Ascending aorta (tissue), 2 donors: ENCODE results near the gene C4B. TPM values are rescaled to one million over a fixed set of nuclear protein-coding genes. Genes with fewer than 3 reads are reported as not detected.
"Not testable (repeated sequence)": the region's sequence is repeated elsewhere in the genome, so short reads cannot be mapped to it uniquely, and the experiment has no call there.

Experiments used
- DNase-seq, 2 donors: peaks; one replicate each; pipeline ENCODE4 v3.0.0-alpha.2; 2019; ENCODE audit warnings: low spot score in 2 of 2
- H3K27ac ChIP-seq, 2 donors: fragments of 200-600 bp; sonication (generic); one replicate each; pipeline ENCODE4 v1.5.1; 2016 to 2017; ENCODE audit warnings: mild to moderate bottlenecking in 1 of 2
- H3K27me3 ChIP-seq: fragments of 200-600 bp; sonication (generic); one replicate; pipeline ENCODE4 v1.5.1; 2017
- H3K36me3 ChIP-seq, 2 donors: fragments of 200-600 bp; sonication (generic); one replicate each; pipeline ENCODE4 v1.5.1; 2016
- H3K4me1 ChIP-seq, 2 donors: fragments of 200-600 bp; sonication (generic); one replicate each; pipeline ENCODE4 v1.5.1; 2016 to 2017; ENCODE audit warnings: mild to moderate bottlenecking in 1 of 2
- H3K4me3 ChIP-seq, 2 donors: fragments of 200-600 bp; sonication (generic); one replicate each; pipeline ENCODE4 v1.5.1; 2016 to 2017; ENCODE audit warnings: mild to moderate bottlenecking in 1 of 2
- H3K9me3 ChIP-seq, 2 donors: fragments of 200-600 bp; sonication (generic); one replicate each; pipeline ENCODE4 v1.5.1; 2016
- intact Hi-C: fragments of 100-400 bp; cut with DNase I; formaldehyde crosslinking; loops from one replicate; pipeline ENCODE4 v1.15.1; 2023
- total RNA-seq: library from RNA; depleted of rRNA; stranded (reverse); fragments of >200 nt; gene quantifications from one replicate; pipeline ENCODE4 v1.1.0, GENCODE V29; 2016
- TF ChIP-seq, protein P1 (sequence below), 3 experiments: fragments of 200-600 bp in 2 of 3; fragments of 450-650 bp in 1 of 3; sonication (generic) in 2 of 3; IDR thresholded peaks; one replicate each; pipeline ENCODE4 v1.5.1; 2016 to 2019; ENCODE audit warnings: antibody characterized with exemption in 3 of 3, mild to moderate bottlenecking in 1 of 3, moderate library complexity in 1 of 3

The C4B gene
- total RNA-seq, 1 donor from 2014 or later: 133 TPM

DNA sequence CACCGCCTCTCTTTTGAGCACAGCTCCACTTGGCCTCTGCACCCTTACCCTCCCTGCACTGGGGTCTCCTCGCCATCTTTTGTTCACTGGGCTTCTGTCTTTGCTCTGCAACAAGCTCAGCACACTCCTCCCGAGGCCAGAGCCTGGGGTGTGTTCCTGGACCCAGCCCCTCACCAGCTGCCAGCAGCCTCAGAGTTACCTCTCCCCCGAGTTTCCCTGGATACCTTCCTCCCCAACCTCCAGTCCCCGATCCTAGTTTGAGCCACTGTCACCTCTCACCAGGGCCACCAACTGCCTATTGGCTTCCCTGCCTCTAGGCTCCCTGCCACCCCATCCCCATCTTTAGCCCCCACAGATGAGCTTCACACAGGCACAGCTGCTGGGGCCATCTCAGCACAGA, 36.0 kb downstream of the C4B start:
- DNase-seq: no peak
- Histone ChIP-seq H3K9me3 (no peaks in the 10 kb centered on the region), H3K4me1 (peaks cover 0 to 19% of the 10 kb centered on the region in 2 donors), H3K36me3 (peaks cover 9 to 24% of the 10 kb centered on the region in 2 donors), H3K27me3 (no peaks in the 10 kb centered on the region), H3K27ac (no peak overlapping the region), H3K4me3 (no peak overlapping the region)
- TF ChIP-seq, protein P1, sequence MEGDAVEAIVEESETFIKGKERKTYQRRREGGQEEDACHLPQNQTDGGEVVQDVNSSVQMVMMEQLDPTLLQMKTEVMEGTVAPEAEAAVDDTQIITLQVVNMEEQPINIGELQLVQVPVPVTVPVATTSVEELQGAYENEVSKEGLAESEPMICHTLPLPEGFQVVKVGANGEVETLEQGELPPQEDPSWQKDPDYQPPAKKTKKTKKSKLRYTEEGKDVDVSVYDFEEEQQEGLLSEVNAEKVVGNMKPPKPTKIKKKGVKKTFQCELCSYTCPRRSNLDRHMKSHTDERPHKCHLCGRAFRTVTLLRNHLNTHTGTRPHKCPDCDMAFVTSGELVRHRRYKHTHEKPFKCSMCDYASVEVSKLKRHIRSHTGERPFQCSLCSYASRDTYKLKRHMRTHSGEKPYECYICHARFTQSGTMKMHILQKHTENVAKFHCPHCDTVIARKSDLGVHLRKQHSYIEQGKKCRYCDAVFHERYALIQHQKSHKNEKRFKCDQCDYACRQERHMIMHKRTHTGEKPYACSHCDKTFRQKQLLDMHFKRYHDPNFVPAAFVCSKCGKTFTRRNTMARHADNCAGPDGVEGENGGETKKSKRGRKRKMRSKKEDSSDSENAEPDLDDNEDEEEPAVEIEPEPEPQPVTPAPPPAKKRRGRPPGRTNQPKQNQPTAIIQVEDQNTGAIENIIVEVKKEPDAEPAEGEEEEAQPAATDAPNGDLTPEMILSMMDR (IDR thresholded peaks at IDR 0.05): no peak
- intact Hi-C loops: no loop called here

DNA sequence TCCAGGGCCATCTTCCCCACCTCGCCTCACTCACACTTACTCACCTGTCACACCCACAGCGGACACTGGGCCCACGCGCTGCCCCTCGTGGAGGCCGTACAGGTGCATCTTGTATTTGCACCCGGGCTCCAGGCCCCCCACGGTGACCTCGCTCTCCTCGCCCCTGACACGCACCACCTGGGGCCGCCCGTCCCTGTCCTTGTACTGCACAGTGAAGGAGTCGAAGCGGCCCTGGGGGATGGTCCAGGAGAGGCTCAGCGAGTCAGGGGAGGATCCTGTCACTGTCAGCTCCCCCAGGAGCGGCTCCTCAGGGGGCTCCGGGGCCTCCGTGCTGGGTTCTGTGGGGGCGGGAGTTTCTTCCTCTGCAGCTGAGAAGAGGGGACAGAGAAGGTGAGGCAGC, 38.0 kb downstream of the C4B start:
- H3K27me3 ChIP-seq, DNase-seq, H3K4me1 ChIP-seq, H3K9me3 ChIP-seq, H3K27ac ChIP-seq, H3K4me3 ChIP-seq, intact Hi-C loops: not testable (repeated sequence)
- H3K36me3 ChIP-seq: peaks cover 4 to 31% of the 10 kb centered on the region in 2 donors

DNA sequence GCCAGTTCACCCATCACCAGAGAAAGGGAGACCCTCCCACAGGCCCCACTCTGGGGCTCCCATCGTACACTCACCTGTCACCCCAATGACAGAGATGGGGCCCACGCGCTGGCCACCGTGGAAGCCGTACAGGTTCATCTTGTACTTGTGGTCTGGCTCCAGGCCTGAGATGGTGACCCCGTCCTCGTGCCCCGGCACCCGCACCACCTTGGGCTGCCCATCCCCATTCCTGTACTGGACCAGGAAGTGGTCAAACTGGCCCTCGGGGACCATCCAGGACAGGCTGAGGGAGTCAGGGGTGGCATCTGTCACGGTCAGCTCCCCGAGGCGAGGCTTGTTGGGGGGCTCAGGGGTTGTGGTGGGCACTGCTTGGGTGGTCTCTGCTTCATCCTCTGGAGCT, 38.7 kb downstream of the C4B start:
- H3K4me3 ChIP-seq, H3K9me3 ChIP-seq, H3K27me3 ChIP-seq, H3K4me1 ChIP-seq, intact Hi-C loops, H3K27ac ChIP-seq, DNase-seq: not testable (repeated sequence)
- H3K36me3 ChIP-seq: peaks cover 4 to 38% of the 10 kb centered on the region in 2 donors

DNA sequence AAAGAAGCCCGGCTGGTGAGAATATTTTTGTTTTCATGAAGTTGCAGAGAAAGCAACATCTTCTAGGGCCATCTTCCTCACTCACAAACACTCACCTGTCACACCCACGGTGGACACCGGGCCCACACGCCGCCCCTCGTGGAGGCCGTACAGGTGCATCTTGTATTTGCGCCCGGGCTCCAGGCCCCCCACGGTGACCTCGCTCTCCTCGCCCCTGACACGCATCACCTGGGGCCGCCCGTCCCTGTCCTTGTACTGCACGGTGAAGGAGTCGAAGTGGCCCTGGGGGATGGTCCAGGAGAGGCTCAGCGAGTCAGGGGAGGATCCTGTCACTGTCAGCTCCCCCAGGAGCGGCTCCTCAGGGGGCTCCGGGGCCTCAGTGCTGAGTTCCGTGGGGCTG, 41.2 kb downstream of the C4B start:
- H3K27me3 ChIP-seq, intact Hi-C loops, H3K4me3 ChIP-seq, H3K9me3 ChIP-seq, H3K27ac ChIP-seq, DNase-seq, H3K4me1 ChIP-seq: not testable (repeated sequence)
- peaks cover 9 to 42% of the 10 kb centered on the region in 2 donors for H3K36me3 ChIP-seq

DNA sequence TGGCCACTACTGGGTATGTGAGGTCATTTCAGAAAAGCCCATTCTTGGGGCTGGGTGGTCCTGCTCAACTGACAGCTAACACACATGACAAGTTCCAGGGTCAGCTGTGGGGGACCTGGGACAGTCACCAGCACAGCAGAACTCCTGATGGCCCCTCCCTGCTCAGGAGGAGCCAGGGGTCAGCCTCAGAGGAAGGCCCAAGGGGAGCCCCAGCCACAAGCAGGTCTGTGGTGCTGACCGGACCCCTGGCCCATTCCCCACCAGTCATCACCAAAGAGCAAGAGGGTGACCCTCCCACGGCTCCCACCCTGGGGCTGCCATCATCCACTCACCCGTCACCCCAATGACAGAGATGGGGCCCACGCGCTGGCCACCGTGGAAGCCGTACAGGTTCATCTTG, 41.7 kb downstream of the C4B start:
- H3K9me3 ChIP-seq: no peaks in the 10 kb centered on the region
- intact Hi-C loops: no loop called here
- DNase-seq: no peak
- H3K27ac ChIP-seq: no peak overlapping the region
- H3K27me3 ChIP-seq: no peaks in the 10 kb centered on the region
- H3K4me3 ChIP-seq: no peak overlapping the region
- H3K4me1 ChIP-seq: peaks cover 0 to 10% of the 10 kb centered on the region in 2 donors
- H3K36me3 ChIP-seq: peaks cover 9 to 47% of the 10 kb centered on the region in 2 donors
- TF ChIP-seq, protein P1 (IDR thresholded peaks at IDR 0.05): no peak

DNA sequence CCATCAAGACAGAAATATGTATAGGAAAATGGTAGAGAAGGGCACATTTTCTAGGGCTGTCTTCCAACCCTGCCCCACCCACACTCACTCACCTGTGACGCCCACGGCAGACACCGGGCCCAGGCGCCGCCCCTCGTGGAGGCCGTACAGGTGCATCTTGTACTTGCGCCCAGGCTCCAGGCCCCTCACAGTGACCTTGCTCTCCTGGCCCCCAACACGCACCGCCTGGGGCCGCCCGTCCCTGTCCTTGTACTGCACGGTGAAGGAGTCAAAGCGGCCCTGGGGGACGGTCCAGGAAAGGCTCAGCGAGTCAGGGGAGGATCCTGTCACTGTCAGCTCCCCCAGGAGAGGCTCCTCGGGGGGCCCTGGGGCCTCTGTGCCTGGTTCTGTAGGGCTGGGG, 43.4 kb downstream of the C4B start:
- peak overlapping the region; percentile 31 to 53 for H3K27ac ChIP-seq
- intact Hi-C loops: no loop called here
- no peak for DNase-seq

DNA sequence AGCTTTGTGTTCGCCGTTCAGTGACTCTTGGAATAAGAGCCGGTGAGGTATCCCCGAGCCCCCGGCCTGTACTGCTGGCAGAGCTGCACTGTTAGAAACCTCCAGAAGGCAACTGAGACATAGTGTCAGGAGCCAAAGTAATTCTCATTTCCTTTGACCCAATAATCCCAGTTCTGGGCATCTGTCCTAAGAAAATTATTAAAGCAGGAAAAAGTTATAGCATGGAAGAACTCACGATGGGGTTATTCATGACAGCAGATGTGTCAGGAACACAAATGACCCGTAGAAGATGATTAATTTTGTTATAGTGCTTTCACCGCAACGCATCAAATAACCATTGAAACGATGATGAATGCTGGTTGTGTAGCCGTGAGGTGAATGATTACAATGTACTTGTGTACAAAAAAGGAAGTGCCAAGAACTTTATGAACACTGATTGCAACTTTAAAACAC, 43.9 kb downstream of the C4B start:
- no peaks in the 10 kb centered on the region for H3K9me3 ChIP-seq
- peaks cover 0 to 10% of the 10 kb centered on the region in 2 donors for H3K4me1 ChIP-seq
- H3K27me3 ChIP-seq: no peaks in the 10 kb centered on the region
- H3K27ac ChIP-seq: peak overlapping the region; percentile 31 to 53
- TF ChIP-seq, protein P1 (IDR thresholded peaks at IDR 0.05): no peak
- H3K4me3 ChIP-seq: no peak overlapping the region
- H3K36me3 ChIP-seq: peaks cover 6 to 49% of the 10 kb centered on the region in 2 donors
- DNase-seq: no peak
- intact Hi-C loops: no loop called here

More for the DNA sequence above, 43.4 kb downstream of the C4B start:
- TF ChIP-seq, protein P1 (IDR thresholded peaks at IDR 0.05): no peak
- Histone ChIP-seq H3K36me3 (peaks cover 9 to 48% of the 10 kb centered on the region in 2 donors), H3K27me3 (no peaks in the 10 kb centered on the region), H3K4me1 (peaks cover 0 to 10% of the 10 kb centered on the region in 2 donors), H3K4me3 (no peak overlapping the region), H3K9me3 (no peaks in the 10 kb centered on the region)
